Nephron progenitor cell (in vitro differentiated cells): ENCODE results near the gene RABGGTB.
A peak's percentile ranks its signal among the peaks of the same experiment; 100 is the strongest.
"Not testable (repeated sequence)": the region's sequence is repeated elsewhere in the genome, so short reads cannot be mapped to it uniquely, and the experiment has no call there.

Source experiments
- DNase-seq: peaks from one replicate; pipeline ENCODE4 v3.0.0; 2021
- H3K27ac Mint-ChIP-seq: 2 replicates; pipeline ENCODE4 v1.8.0; 2021; ENCODE audit warnings: mild to moderate bottlenecking, moderate library complexity, mixed read lengths
- H3K27me3 Mint-ChIP-seq: 2 replicates; pipeline ENCODE4 v1.8.0; 2021; ENCODE audit warnings: mild to moderate bottlenecking, low read depth, mixed read lengths; ENCODE audit not compliant: poor library complexity
- H3K36me3 Mint-ChIP-seq: 2 replicates; pipeline ENCODE4 v1.8.0; 2021; ENCODE audit warnings: low read depth, mixed read lengths
- H3K4me1 Mint-ChIP-seq: 2 replicates; pipeline ENCODE4 v1.8.0; 2021; ENCODE audit warnings: mixed read lengths
- H3K4me3 Mint-ChIP-seq: 2 replicates; pipeline ENCODE4 v1.8.0; 2021; ENCODE audit warnings: mild to moderate bottlenecking, moderate library complexity, mixed read lengths
- H3K9me3 Mint-ChIP-seq: 2 replicates; pipeline ENCODE4 v1.8.0; 2021; ENCODE audit warnings: mild to moderate bottlenecking, moderate library complexity, mixed read lengths
- CTCF ChIP-seq: fragments of 200-600 bp; sonication (generic); IDR thresholded peaks from 2 replicates; pipeline ENCODE4 v1.5.0; 2021; ENCODE audit warnings: antibody characterized with exemption

Gene RABGGTB

GRCh38 chr1:75794382-75794781 is 8.3 kb downstream of the RABGGTB start:
- no peak overlapping the region for H3K4me3 Mint-ChIP-seq
- H3K27ac Mint-ChIP-seq = peak overlapping the region; percentile 19

GRCh38 chr1:75795703-75796193 is 9.7 kb downstream of the RABGGTB start:
- Mint-ChIP-seq H3K27me3 (no peaks in the 10 kb centered on the region), H3K27ac (no peak overlapping the region), H3K9me3 (no peaks in the 10 kb centered on the region), H3K4me3 (no peak overlapping the region), H3K36me3 (peaks cover 61% of the 10 kb centered on the region), H3K4me1 (peaks cover 11% of the 10 kb centered on the region)
- TF ChIP-seq CTCF = no peak
- DNase-seq = no peak

More at GRCh38 chr1:75794382-75794781, 8.3 kb downstream of the RABGGTB start:
- H3K4me1 Mint-ChIP-seq = peaks cover 24% of the 10 kb centered on the region
- TF ChIP-seq CTCF = no peak
- no peaks in the 10 kb centered on the region for H3K9me3 Mint-ChIP-seq
- H3K36me3 Mint-ChIP-seq = peaks cover 74% of the 10 kb centered on the region
- no peak for DNase-seq
- no peaks in the 10 kb centered on the region for H3K27me3 Mint-ChIP-seq

GRCh38 chr1:75796376-75797272 is 10.6 kb downstream of the RABGGTB start, which contains the start of gene MSH4:
MSH4 (plus strand) TSS chr1:75796882; CDS start chr1:75796986, 104 bp downstream.
- H3K9me3 Mint-ChIP-seq = no peaks in the 10 kb centered on the region
- no peak for DNase-seq
- peaks cover 3% of the 10 kb centered on the region for H3K4me1 Mint-ChIP-seq
- H3K27ac Mint-ChIP-seq = no peak within 1 kb of the TSS
- no peak within 1 kb of the TSS for H3K4me3 Mint-ChIP-seq
- peaks cover 53% of the 10 kb centered on the region for H3K36me3 Mint-ChIP-seq
- TF ChIP-seq CTCF = no peak
- H3K27me3 Mint-ChIP-seq = no peaks in the 10 kb centered on the region

- TF ChIP-seq CTCF = no peak
- H3K4me3 Mint-ChIP-seq = no peak overlapping the region
- no peaks in the 10 kb centered on the region for H3K9me3 Mint-ChIP-seq
- DNase-seq = no peak
- no peaks in the 10 kb centered on the region for H3K4me1 Mint-ChIP-seq
- H3K36me3 Mint-ChIP-seq = peaks cover 47% of the 10 kb centered on the region
- H3K27ac Mint-ChIP-seq = no peak overlapping the region
- H3K27me3 Mint-ChIP-seq = peaks cover 2% of the 10 kb centered on the region
Measured at GRCh38 chr1:75797273-75797588, 11.2 kb downstream of the RABGGTB start.

- no peak for TF ChIP-seq CTCF
- Mint-ChIP-seq H3K4me3 (no peak overlapping the region), H3K27ac (peak overlapping the region; percentile 57), H3K9me3 (no peaks in the 10 kb centered on the region), H3K36me3 (peaks cover 44% of the 10 kb centered on the region), H3K4me1 (no peaks in the 10 kb centered on the region), H3K27me3 (peaks cover 3% of the 10 kb centered on the region)
- DNase-seq = no peak
Measured at GRCh38 chr1:75797606-75798216, 11.7 kb downstream of the RABGGTB start.

GRCh38 chr1:75801480-75801879 is 15.4 kb downstream of the RABGGTB start:
- peaks cover 16% of the 10 kb centered on the region for H3K36me3 Mint-ChIP-seq
- DNase-seq, H3K27ac Mint-ChIP-seq, H3K4me1 Mint-ChIP-seq, H3K4me3 Mint-ChIP-seq, H3K27me3 Mint-ChIP-seq, H3K9me3 Mint-ChIP-seq: not testable (repeated sequence)
